ENCODE data around the gene LYPD5.

The LYPD5 gene

DNA sequence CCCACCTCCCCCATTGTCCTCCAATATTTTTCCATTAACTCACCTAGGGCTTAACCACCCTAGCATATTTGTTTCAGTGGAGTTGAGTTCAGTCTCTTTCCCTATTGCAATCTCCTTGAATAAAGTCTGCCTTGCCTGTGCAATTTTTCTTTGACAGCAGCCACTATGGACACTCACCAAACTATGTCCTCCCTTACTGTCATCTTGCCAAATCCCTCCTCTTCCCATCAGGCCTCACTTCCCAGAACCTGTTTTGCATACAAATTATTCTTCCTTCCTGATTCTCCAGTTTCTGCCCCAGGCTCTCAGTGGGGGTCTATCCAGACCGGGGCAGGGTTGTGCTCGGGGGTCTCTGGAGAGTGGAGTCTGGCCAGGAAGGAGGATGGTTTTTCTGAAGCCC lies 2.2 kb upstream of the LYPD5 start:
- Histone ChIP-seq H3K36me3 (ENCODE audit: insufficient read depth, low read length) (no peaks in the 10 kb centered on the region), H3K27me3 (ENCODE audit: control insufficient read depth, insufficient read depth, low read length) (peaks cover 46% of the 10 kb centered on the region), H3K4me2 (ENCODE audit: low read length) (no peak overlapping the region), H3K9ac (ENCODE audit: low read depth, low read length) (no peak overlapping the region), H3K4me1 (ENCODE audit: control insufficient read depth, insufficient read depth, low read length) (no peaks in the 10 kb centered on the region), H3K9me3 (replicated peaks; ENCODE audit: low read length) (no peaks in the 10 kb centered on the region), H3K4me3 (ENCODE audit: low read length) (no peak overlapping the region)

DNA sequence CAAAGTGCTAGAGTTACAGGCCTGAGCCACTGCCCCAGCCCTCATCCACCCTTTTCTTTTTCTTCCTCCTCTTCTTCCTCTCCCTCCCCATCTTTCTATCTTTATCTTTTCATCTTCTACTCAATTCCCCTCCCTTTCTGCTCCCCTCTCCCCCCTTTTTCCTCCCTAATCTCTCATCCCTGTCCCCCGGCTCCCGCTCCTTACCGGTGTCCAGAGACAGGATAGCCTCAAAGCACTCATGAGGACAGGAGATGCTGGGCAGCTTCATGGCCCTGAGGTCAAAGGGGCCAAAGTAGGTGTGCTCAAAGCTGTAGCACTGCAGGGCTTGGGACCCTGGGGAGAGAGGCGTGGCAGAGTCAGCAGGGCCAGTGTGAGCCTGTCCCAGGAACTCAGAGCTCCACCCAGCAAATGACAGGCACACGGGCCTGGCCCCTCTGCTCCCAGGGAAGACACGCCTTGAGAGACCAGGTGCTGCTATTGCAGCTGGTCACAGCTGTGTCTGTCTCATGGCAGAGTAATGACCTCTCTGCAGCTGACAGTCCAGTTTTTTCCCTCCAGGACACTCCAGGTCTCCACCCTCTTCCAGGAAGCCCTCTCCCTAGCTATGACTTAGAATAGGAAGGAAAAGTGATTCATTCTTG lies 2.6 kb downstream of the LYPD5 start:
- Histone ChIP-seq H3K36me3 (ENCODE audit: insufficient read depth, low read length) (no peaks in the 10 kb centered on the region), H3K27me3 (ENCODE audit: control insufficient read depth, insufficient read depth, low read length) (peaks cover 63% of the 10 kb centered on the region), H3K9ac (ENCODE audit: low read depth, low read length) (no peak overlapping the region), H3K4me2 (ENCODE audit: low read length) (no peak overlapping the region), H3K4me1 (ENCODE audit: control insufficient read depth, insufficient read depth, low read length) (peaks cover 7% of the 10 kb centered on the region), H3K9me3 (replicated peaks; ENCODE audit: low read length) (no peaks in the 10 kb centered on the region), H3K4me3 (ENCODE audit: low read length) (no peak overlapping the region)

DNA sequence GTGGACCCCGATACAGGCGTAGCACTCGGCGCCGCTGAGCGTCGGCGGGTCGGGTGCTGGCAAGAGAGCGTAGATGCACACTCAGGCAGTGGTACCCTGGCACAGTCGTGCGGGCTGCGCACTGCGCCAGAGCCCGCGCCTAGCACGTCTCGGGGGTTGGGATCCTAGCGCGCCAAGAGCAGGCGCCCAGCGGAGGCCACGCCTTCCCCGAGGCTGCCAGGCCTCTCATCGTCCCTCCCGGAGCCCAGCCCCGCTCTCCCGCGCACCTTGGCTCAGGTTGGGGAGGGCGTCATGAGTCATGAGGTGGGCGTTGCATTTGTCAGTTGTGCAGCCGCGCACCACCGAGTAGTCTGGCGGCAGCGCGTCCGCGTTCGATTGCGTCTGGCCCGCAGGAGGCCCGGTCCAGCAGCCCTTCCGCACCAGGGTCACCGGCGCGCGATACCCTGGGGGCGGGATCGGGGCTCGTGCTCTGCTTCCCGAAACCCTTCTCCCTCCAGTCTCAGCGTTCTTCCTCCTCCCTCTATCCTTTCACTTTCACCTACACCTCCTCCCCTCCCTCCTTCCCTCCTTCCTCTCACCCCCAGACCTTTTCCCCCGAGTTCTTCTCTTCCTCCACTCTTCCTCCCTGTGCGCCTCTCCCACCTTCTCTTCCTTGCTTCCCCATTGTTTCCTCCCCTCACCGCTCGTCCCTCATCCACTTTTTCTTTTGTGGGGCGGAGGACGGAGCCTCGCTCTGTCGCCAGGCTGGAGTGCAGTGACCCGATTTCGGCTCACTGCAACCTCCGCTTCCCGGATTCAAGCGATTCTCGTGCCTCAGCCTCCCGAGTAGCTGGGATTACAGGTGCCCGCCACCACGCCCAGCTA lies 3.5 kb downstream of the LYPD5 start:
- no peaks in the 10 kb centered on the region for H3K9me3 ChIP-seq (replicated peaks; ENCODE audit: low read length)
- H3K27me3 ChIP-seq (ENCODE audit: control insufficient read depth, insufficient read depth, low read length): peaks cover 61% of the 10 kb centered on the region
- H3K4me1 ChIP-seq (ENCODE audit: control insufficient read depth, insufficient read depth, low read length): peaks cover 7% of the 10 kb centered on the region
- peak overlapping the region; percentile 95 for H3K4me2 ChIP-seq (ENCODE audit: low read length)
- H3K36me3 ChIP-seq (ENCODE audit: insufficient read depth, low read length): no peaks in the 10 kb centered on the region
- H3K9ac ChIP-seq (ENCODE audit: low read depth, low read length): no peak overlapping the region
- H3K4me3 ChIP-seq (ENCODE audit: low read length): peak overlapping the region; percentile 67

DNA sequence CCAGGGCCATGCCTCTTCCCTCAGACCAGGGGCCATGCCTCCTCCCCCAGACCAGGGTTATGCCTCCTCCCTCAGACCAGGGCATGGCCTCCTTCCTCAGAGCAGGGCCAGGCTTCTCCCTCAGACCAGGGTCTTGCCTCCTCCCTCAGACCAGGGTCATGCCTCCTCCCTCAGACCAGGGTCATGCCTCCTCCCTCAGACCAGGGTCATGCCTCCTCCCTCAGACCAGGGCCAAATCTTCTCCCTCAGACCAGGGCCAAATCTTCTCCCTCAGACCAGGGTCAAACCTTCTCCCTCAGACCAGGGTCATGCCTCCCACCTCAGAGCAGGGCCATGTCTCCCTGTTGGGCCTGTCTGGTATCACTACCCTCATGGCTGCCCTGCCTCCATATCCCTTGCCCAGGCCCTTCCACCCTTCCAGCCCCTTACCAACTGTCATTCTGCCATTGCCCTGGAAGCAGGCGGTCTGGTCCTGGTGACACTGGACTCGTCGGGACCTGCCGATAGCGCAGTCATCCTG lies 4.2 kb downstream of the LYPD5 start:
- no peaks in the 10 kb centered on the region for H3K36me3 ChIP-seq (ENCODE audit: insufficient read depth, low read length)
- H3K9me3 ChIP-seq (replicated peaks; ENCODE audit: low read length): no peaks in the 10 kb centered on the region
- H3K9ac ChIP-seq (ENCODE audit: low read depth, low read length): no peak overlapping the region
- H3K27me3 ChIP-seq (ENCODE audit: control insufficient read depth, insufficient read depth, low read length): peaks cover 63% of the 10 kb centered on the region
- peak overlapping the region; percentile 67 for H3K4me3 ChIP-seq (ENCODE audit: low read length)
- H3K4me1 ChIP-seq (ENCODE audit: control insufficient read depth, insufficient read depth, low read length): peaks cover 7% of the 10 kb centered on the region
- peak overlapping the region; percentile 95 for H3K4me2 ChIP-seq (ENCODE audit: low read length)

DNA sequence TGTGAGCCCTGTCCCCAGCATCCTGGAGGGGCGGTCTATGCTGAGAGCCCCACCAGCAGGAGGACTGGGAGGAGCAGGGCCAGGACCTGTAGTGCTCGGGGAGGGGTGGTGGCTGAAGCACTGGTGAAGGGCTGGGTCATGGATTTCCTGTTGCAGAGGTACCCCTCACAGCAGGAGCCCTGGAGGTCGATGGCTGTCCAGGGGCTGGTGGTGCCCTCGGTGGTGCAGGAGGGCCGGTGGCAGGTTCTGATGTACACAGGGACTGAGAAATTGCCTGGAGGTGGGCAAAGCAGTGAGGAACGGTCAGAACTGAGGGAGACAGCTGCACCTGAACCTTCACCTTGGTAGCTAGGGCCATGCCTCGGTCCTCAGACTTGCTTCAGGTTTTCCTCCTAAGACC lies 4.7 kb downstream of the LYPD5 start:
- H3K4me1 ChIP-seq (ENCODE audit: control insufficient read depth, insufficient read depth, low read length): peaks cover 7% of the 10 kb centered on the region
- H3K9ac ChIP-seq (ENCODE audit: low read depth, low read length): no peak overlapping the region
- H3K9me3 ChIP-seq (replicated peaks; ENCODE audit: low read length): no peaks in the 10 kb centered on the region
- H3K4me3 ChIP-seq (ENCODE audit: low read length): no peak overlapping the region
- H3K36me3 ChIP-seq (ENCODE audit: insufficient read depth, low read length): no peaks in the 10 kb centered on the region
- H3K27me3 ChIP-seq (ENCODE audit: control insufficient read depth, insufficient read depth, low read length): peaks cover 59% of the 10 kb centered on the region
- no peak overlapping the region for H3K4me2 ChIP-seq (ENCODE audit: low read length)

DNA sequence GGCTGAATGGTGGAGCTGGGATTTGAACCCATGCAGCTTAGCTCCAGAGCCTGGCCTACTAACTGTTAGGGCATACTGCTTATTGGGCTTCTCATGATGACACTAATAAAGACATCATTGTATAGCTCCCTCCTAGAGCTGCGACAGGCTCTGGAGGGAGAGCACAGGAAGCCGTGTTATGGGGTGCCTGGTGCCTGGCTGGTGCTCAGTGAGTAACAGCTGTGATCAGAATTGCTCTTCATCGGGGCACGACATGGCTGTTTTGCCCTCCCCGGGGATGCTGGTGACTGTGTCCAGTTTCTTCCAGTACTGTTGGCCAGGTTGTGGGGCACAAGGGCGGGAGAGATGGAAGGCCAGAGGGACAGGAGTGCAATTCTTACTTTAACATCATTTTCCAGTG lies 5.1 kb downstream of the LYPD5 start:
- no peaks in the 10 kb centered on the region for H3K9me3 ChIP-seq (replicated peaks; ENCODE audit: low read length)
- H3K4me1 ChIP-seq (ENCODE audit: control insufficient read depth, insufficient read depth, low read length): peaks cover 7% of the 10 kb centered on the region
- H3K27me3 ChIP-seq (ENCODE audit: control insufficient read depth, insufficient read depth, low read length): peaks cover 55% of the 10 kb centered on the region
- H3K9ac ChIP-seq (ENCODE audit: low read depth, low read length): no peak overlapping the region
- no peak overlapping the region for H3K4me3 ChIP-seq (ENCODE audit: low read length)
- H3K36me3 ChIP-seq (ENCODE audit: insufficient read depth, low read length): no peaks in the 10 kb centered on the region
- no peak overlapping the region for H3K4me2 ChIP-seq (ENCODE audit: low read length)

DNA sequence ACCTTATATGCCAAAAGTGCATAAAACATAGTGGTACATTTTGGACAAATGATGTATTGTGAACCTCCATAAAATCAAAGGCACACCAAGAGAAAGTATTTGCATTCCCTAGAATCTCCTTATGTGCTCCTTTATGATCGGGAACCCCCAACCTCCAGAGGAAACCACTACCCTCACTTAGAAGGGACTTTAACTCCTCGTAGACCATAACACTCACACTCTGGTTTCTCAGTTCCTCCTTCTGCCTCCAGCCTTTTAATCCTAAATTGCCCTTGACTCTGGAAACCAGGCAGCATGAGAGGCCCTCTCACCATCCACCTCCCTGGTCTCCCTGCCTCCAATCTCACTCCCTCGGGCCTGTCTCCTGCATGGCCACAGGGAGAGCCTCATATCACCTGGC lies 11.7 kb downstream of the LYPD5 start:
- Histone ChIP-seq H3K4me2 (ENCODE audit: low read length) (no peak overlapping the region), H3K36me3 (ENCODE audit: insufficient read depth, low read length) (no peaks in the 10 kb centered on the region), H3K9ac (ENCODE audit: low read depth, low read length) (no peak overlapping the region), H3K27me3 (ENCODE audit: control insufficient read depth, insufficient read depth, low read length) (peaks cover 19% of the 10 kb centered on the region), H3K9me3 (replicated peaks; ENCODE audit: low read length) (no peaks in the 10 kb centered on the region), H3K4me1 (ENCODE audit: control insufficient read depth, insufficient read depth, low read length) (no peaks in the 10 kb centered on the region), H3K4me3 (ENCODE audit: low read length) (no peak overlapping the region)

DNA sequence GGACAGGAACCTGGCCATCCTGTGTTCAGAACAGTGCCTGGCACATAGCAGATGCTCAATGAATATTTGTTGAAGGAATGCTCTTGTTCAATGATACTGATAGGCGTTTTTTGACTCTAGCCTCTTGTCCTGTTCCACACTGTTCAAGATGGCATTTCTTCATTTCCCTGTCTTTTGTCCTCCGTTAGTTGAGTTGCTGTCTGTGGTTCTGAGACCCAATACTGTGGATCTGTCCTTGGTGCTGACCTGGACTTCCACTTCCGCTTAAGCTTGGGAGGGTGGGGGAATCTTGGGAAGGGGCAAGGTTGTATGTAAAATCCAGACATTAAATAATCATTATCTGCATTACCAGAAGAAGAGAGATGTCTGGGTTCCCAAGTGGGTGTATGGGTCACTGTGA lies 13.2 kb downstream of the LYPD5 start:
- Histone ChIP-seq H3K4me2 (ENCODE audit: low read length) (no peak overlapping the region), H3K9ac (ENCODE audit: low read depth, low read length) (no peak overlapping the region), H3K4me3 (ENCODE audit: low read length) (no peak overlapping the region), H3K36me3 (ENCODE audit: insufficient read depth, low read length) (no peaks in the 10 kb centered on the region), H3K9me3 (replicated peaks; ENCODE audit: low read length) (no peaks in the 10 kb centered on the region), H3K27me3 (ENCODE audit: control insufficient read depth, insufficient read depth, low read length) (peaks cover 17% of the 10 kb centered on the region), H3K4me1 (ENCODE audit: control insufficient read depth, insufficient read depth, low read length) (peaks cover 12% of the 10 kb centered on the region)

DNA sequence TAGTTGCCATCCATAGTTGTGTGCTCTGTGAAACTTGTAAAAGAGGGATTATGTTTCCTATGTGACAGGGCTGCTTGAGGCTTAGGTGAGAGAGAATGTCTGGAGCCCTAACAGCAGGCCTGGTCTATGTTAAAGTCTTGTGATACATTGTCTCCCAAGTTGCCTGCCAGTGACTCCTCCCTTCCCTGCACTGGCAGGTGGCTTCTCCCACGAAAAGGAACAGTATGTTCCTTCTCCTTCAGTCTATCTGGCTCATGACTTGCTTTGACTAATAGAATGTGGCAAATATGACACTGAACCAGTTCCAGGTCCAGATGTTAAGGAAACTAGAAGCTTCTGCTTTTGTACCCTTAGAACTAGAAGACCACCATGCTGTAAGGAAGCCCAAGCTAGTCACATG lies 15.6 kb downstream of the LYPD5 start:
- Histone ChIP-seq H3K4me2 (ENCODE audit: low read length) (no peak overlapping the region), H3K9ac (ENCODE audit: low read depth, low read length) (no peak overlapping the region), H3K4me3 (ENCODE audit: low read length) (no peak overlapping the region), H3K36me3 (ENCODE audit: insufficient read depth, low read length) (no peaks in the 10 kb centered on the region), H3K27me3 (ENCODE audit: control insufficient read depth, insufficient read depth, low read length) (peaks cover 8% of the 10 kb centered on the region), H3K4me1 (ENCODE audit: control insufficient read depth, insufficient read depth, low read length) (peaks cover 15% of the 10 kb centered on the region), H3K9me3 (replicated peaks; ENCODE audit: low read length) (no peaks in the 10 kb centered on the region)

DNA sequence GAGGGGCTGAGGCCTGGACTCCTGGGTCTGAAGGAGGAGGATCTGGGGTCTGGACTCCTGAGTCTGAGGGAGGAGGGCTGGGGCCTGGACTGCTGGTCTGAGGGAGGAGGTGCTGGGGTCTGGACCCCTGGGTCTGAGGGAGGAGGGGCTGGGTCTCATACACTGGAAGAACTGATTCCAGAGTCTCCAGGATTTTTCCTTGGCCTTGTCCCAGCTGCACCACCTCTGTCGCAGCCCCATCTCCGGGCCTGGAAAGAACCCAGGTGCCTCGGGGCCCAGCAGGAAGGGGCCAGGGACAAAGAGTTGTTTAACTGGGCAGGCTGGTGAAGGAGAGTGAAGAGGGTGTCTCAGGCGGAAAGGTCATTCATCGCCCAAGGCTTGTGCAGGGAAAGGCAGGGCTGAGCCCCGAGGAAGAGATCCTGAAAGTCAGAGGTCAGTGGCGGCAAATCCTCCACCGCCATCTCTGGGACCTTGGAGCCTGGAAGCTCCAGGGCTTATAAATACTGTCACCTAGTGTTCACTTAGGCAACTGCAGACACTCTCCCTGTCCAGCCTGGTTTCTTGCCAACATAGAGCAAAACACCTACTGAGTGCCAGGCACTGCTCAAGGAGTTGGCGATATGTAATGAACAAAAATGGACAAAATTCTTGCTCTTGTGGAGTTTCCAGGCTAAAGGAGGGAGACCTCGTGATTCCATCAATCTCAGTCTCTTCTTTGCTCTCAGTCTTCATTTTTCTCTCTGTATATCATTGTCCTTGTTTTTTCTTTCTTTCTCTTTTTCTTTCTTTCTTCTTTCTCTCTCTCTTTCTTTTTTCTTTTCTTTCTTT lies 17.1 kb downstream of the LYPD5 start:
- Histone ChIP-seq H3K9me3 (replicated peaks; ENCODE audit: low read length) (no peaks in the 10 kb centered on the region), H3K9ac (ENCODE audit: low read depth, low read length) (peak overlapping the region; percentile 17), H3K4me3 (ENCODE audit: low read length) (no peak overlapping the region)

DNA sequence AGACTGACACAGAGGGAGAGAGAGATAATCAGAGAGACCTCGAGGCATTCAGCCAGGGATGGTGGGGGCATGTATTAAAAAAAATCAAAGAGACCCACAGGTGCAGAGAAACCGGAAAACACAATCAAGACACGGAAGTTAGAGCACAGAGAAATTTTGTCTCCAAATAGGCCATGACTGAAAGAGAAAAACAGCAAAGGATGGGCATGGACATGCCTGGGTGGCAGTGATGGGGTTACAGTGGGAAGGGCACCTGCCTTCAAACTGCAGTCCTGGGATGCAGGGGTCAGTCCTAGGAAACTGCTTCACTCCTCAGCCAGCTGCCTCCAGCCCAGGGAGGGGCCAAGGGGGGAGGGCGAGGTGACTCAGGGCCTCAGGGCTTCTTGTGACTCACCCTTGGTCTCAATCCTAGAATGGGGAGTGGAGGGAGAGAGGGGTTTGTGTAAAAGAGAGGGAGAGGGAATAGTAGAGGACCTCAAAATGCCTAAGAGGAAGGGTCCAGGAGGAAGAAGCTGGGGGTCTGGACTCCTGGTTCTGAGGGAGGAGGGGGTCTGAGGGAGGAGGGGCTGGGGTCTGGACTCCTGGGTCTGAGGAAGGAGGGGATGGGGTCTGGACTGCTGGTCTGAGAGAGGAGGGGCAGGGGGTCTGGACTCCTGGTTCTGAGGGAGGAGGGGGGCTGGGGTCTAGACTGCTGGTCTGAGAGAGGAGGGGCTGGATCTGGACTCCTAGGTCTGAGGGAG lies 17.8 kb downstream of the LYPD5 start:
- Histone ChIP-seq H3K9me3 (replicated peaks; ENCODE audit: low read length) (no peaks in the 10 kb centered on the region), H3K36me3 (ENCODE audit: insufficient read depth, low read length) (no peaks in the 10 kb centered on the region), H3K27me3 (ENCODE audit: control insufficient read depth, insufficient read depth, low read length) (no peaks in the 10 kb centered on the region), H3K9ac (ENCODE audit: low read depth, low read length) (peak overlapping the region; percentile 17), H3K4me1 (ENCODE audit: control insufficient read depth, insufficient read depth, low read length) (peaks cover 27% of the 10 kb centered on the region), H3K4me2 (ENCODE audit: low read length) (peak overlapping the region; percentile 72), H3K4me3 (ENCODE audit: low read length) (no peak overlapping the region)

More for the DNA sequence above, 17.1 kb downstream of the LYPD5 start:
- Histone ChIP-seq H3K4me2 (ENCODE audit: low read length) (peak overlapping the region; percentile 72), H3K36me3 (ENCODE audit: insufficient read depth, low read length) (no peaks in the 10 kb centered on the region), H3K4me1 (ENCODE audit: control insufficient read depth, insufficient read depth, low read length) (peaks cover 25% of the 10 kb centered on the region), H3K27me3 (ENCODE audit: control insufficient read depth, insufficient read depth, low read length) (no peaks in the 10 kb centered on the region)

Measured in skeletal muscle satellite cell (primary cell).